SK-N-SH (cell line): Measurements from ENCODE around the gene PLD1. TPM values are rescaled to one million over a fixed set of nuclear protein-coding genes. Genes with fewer than 3 reads are reported as not detected.

Experiments used
- CTCF ChIA-PET: fragments of 300-600, 350-600 bp; formaldehyde crosslinking; extraction: SDS; loops from one replicate; lab custom pipeline; 2021; lab: Yijun Ruan, JAX
- POLR2A ChIA-PET: fragments of 350-600 bp; sonication (Branson Sonifier 250); formaldehyde crosslinking; extraction: SDS; loops from one replicate; lab custom pipeline; 2020; ENCODE audit warnings: antibody characterized with exemption, inconsistent platforms; lab: Yijun Ruan, JAX
- DNase-seq: peaks from one replicate; pipeline ENCODE4 v3.0.0; 2012
- H2AFZ ChIP-seq: fragments of 200-600 bp; sonication (generic); 2 replicates; pipeline ENCODE4 v1.8.1; 2016; ENCODE audit warnings: antibody characterized with exemption, mild to moderate bottlenecking, low read depth
- H3F3A ChIP-seq: fragments of 200-600 bp; sonication (generic); replicated peaks from 2 replicates; pipeline ENCODE3; 2016; ENCODE audit warnings: antibody characterized with exemption, mild to moderate bottlenecking; ENCODE audit not compliant: insufficient read depth
- H3K27ac ChIP-seq, 2 experiments: fragments of 200-500 bp in 1 of 2; fragments of 200-600 bp in 1 of 2; sonication (Bioruptor generic) in 1 of 2; sonication (generic), shearing (Covaris generic) in 1 of 2; 2 replicates each; pipeline versions ENCODE4 v1.5.1 to v1.6.1; 2014 to 2016; ENCODE audit warnings: low read depth in 2 of 2, inconsistent platforms in 1 of 2, low read length in 1 of 2, mild to moderate bottlenecking in 1 of 2, mixed read lengths in 1 of 2
- H3K27me3 ChIP-seq: fragments of 200-600 bp; sonication (generic), shearing (Covaris generic); 2 replicates; pipeline ENCODE4 v1.6.1; 2016; ENCODE audit warnings: mixed run types; ENCODE audit not compliant: insufficient read depth
- H3K36me3 ChIP-seq, 2 experiments: fragments of 200-500 bp in 1 of 2; fragments of 200-600 bp in 1 of 2; sonication (Bioruptor generic) in 1 of 2; sonication (generic) in 1 of 2; replicated peaks in 1 of 2; 2 replicates each; pipeline versions ENCODE3 to v1.5.1; 2014 to 2016; ENCODE audit warnings: low read length in 1 of 2, mild to moderate bottlenecking in 1 of 2; ENCODE audit not compliant: insufficient read depth in 2 of 2, control insufficient read depth in 1 of 2
- H3K4me1 ChIP-seq, 2 experiments: fragments of 200-500 bp in 1 of 2; fragments of 200-600 bp in 1 of 2; sonication (Bioruptor generic) in 1 of 2; sonication (generic), shearing (Covaris generic) in 1 of 2; 2 replicates each; pipeline versions ENCODE4 v1.5.1 to v1.6.1; 2014 to 2016; ENCODE audit warnings: low read depth in 1 of 2, low read length in 1 of 2, mixed run types in 1 of 2; ENCODE audit not compliant: insufficient read depth in 2 of 2, control insufficient read depth in 1 of 2
- H3K4me2 ChIP-seq: fragments of 200-600 bp; sonication (generic), shearing (Covaris generic); 2 replicates; pipeline ENCODE4 v1.6.1; 2017; ENCODE audit warnings: mixed run types
- H3K4me3 ChIP-seq, 2 experiments: fragments of 200-500 bp in 1 of 2; fragments of 200-600 bp in 1 of 2; sonication (Bioruptor generic) in 1 of 2; sonication (generic), shearing (Covaris generic) in 1 of 2; 2 replicates each; pipeline versions ENCODE4 v1.5.1 to v1.8.1; 2014 to 2016; ENCODE audit warnings: low read depth in 2 of 2, inconsistent platforms in 1 of 2, low read length in 1 of 2, mild to moderate bottlenecking in 1 of 2, mixed read lengths in 1 of 2, moderate library complexity in 1 of 2
- H3K79me2 ChIP-seq: fragments of 200-600 bp; sonication (generic); 2 replicates; pipeline ENCODE4 v1.8.1; 2017; ENCODE audit warnings: mild to moderate bottlenecking; ENCODE audit not compliant: insufficient read depth
- H3K9ac ChIP-seq: fragments of 200-600 bp; sonication (generic); 2 replicates; pipeline ENCODE4 v1.6.1; 2017; ENCODE audit warnings: mixed run types
- H3K9me2 ChIP-seq: fragments of 200-600 bp; sonication (generic); 2 replicates; pipeline ENCODE4 v1.6.1; 2017; ENCODE audit warnings: mixed run types
- H3K9me3 ChIP-seq: fragments of 200-600 bp; sonication (generic); 2 replicates; pipeline ENCODE4 v1.6.1; 2017; ENCODE audit warnings: mixed run types, mild to moderate bottlenecking, moderate library complexity
- H4K20me1 ChIP-seq: fragments of 200-600 bp; sonication (generic); 2 replicates; pipeline ENCODE4 v1.6.1; 2017; ENCODE audit warnings: mild to moderate bottlenecking, mixed run types; ENCODE audit not compliant: insufficient read depth
- CHD2 ChIP-seq: fragments of 150-350 bp; IDR thresholded peaks from 2 replicates; pipeline ENCODE4 v1.6.1; 2018; ENCODE audit warnings: low read length; ENCODE audit not compliant: partially characterized antibody
- CTCF ChIP-seq: fragments of 200-600 bp; sonication (generic); IDR thresholded peaks from 2 replicates; pipeline ENCODE4 v1.6.1; 2017; ENCODE audit warnings: antibody characterized with exemption, mild to moderate bottlenecking, moderate library complexity
- ELF1 ChIP-seq: IDR thresholded peaks from 2 replicates; pipeline ENCODE4 v1.4.0; 2012
- EP300 ChIP-seq, 2 experiments: IDR thresholded peaks; 2 replicates each; pipeline versions ENCODE4 v1.4.0 to v1.6.1; 2012; ENCODE audit warnings: borderline replicate concordance in 1 of 2, low read depth in 1 of 2, low read length in 1 of 2
- FOXJ3 ChIP-seq: sonication (generic); formaldehyde crosslinking; IDR thresholded peaks from 2 replicates; pipeline ENCODE4 v1.5.1; 2020; ENCODE audit warnings: mild to moderate bottlenecking, missing genetic modification reagents
- GABPA ChIP-seq: IDR thresholded peaks from 2 replicates; pipeline ENCODE4 v1.4.0; 2012; ENCODE audit warnings: low read depth, mild to moderate bottlenecking
- GATA2 ChIP-seq: sonication (generic); formaldehyde crosslinking; IDR thresholded peaks from 2 replicates; pipeline ENCODE4 v1.5.0; 2020; ENCODE audit warnings: mild to moderate bottlenecking, missing genetic modification reagents
- JUND ChIP-seq: IDR thresholded peaks from 2 replicates; pipeline ENCODE4 v1.4.0; 2012
- MAX ChIP-seq: IDR thresholded peaks from 2 replicates; pipeline ENCODE4 v1.4.0; 2012; ENCODE audit warnings: low read depth
- MEF2A ChIP-seq: IDR thresholded peaks from 2 replicates; pipeline ENCODE4 v1.4.0; 2012; ENCODE audit warnings: low read depth, borderline replicate concordance
- MXI1 ChIP-seq: IDR thresholded peaks from 2 replicates; pipeline ENCODE4 v1.6.1; 2012; ENCODE audit warnings: mild to moderate bottlenecking, low read depth, low read length, improper control_type of control experiment
- NFIC ChIP-seq: IDR thresholded peaks from 2 replicates; pipeline ENCODE4 v1.4.0; 2012; ENCODE audit warnings: borderline replicate concordance
- NRF1 ChIP-seq: IDR thresholded peaks from 2 replicates; pipeline ENCODE4 v1.6.1; 2012; ENCODE audit warnings: low read depth, mild to moderate bottlenecking, low read length
- PBX3 ChIP-seq: IDR thresholded peaks from 2 replicates; pipeline ENCODE4; 2012
- POLR2AphosphoS5 ChIP-seq: IDR thresholded peaks from 2 replicates; pipeline ENCODE4 v1.6.1; 2012; ENCODE audit warnings: low read depth, low read length
- RAD21 ChIP-seq: IDR thresholded peaks from 2 replicates; pipeline ENCODE4 v1.6.1; 2012; ENCODE audit warnings: mild to moderate bottlenecking, low read length
- RFX5 ChIP-seq: IDR thresholded peaks from 2 replicates; pipeline ENCODE4 v1.6.1; 2012; ENCODE audit warnings: mild to moderate bottlenecking, improper control_type of control experiment, low read length
- RXRA ChIP-seq: IDR thresholded peaks from 2 replicates; pipeline ENCODE4 v1.4.0; 2012; ENCODE audit warnings: low read depth, mild to moderate bottlenecking, borderline replicate concordance
- SIN3A ChIP-seq: IDR thresholded peaks from 2 replicates; pipeline ENCODE4 v1.6.1; 2012; ENCODE audit warnings: low read depth, mild to moderate bottlenecking, low read length, moderate library complexity, borderline replicate concordance
- SMC3 ChIP-seq: IDR thresholded peaks from 2 replicates; pipeline ENCODE4 v1.6.1; 2012; ENCODE audit warnings: low read depth, low read length, improper control_type of control experiment
- TAF1 ChIP-seq: IDR thresholded peaks from 2 replicates; pipeline ENCODE4 v1.6.1; 2012; ENCODE audit warnings: low read depth, mild to moderate bottlenecking, low read length, moderate library complexity, borderline replicate concordance
- TCF12 ChIP-seq: IDR thresholded peaks from 2 replicates; pipeline ENCODE4 v1.4.0; 2012
- TEAD4 ChIP-seq: IDR thresholded peaks from 2 replicates; pipeline ENCODE4 v1.4.0; 2012; ENCODE audit warnings: mild to moderate bottlenecking, borderline replicate concordance; ENCODE audit not compliant: insufficient read depth
- USF1 ChIP-seq: IDR thresholded peaks from 2 replicates; pipeline ENCODE4 v1.4.0; 2012; ENCODE audit warnings: low read depth, borderline replicate concordance
- USF2 ChIP-seq: fragments of 150-350 bp; IDR thresholded peaks from 2 replicates; pipeline ENCODE4 v1.6.1; 2017; ENCODE audit warnings: antibody characterized with exemption, low read length, low read depth, borderline replicate concordance
- YY1 ChIP-seq: IDR thresholded peaks from 2 replicates; pipeline ENCODE4 v1.4.0; 2012; ENCODE audit warnings: low read depth, mild to moderate bottlenecking
- WGBS: methylation state at CpG from one replicate; pipeline ENCODE4 v1.1.6; 2017; ENCODE audit warnings: low lambda C conversion rate; 5-methylcytosine and 5-hydroxymethylcytosine counted together
- polyA plus RNA-seq, 3 experiments: library from polyadenylated mRNA; depleted of rRNA; stranded (reverse); fragments of >200 nt; gene quantifications; 2 replicates each; pipeline ENCODE4 v1.2.3, GENCODE V29; 2012

The PLD1 gene
- polyA plus RNA-seq, 1 of the 3 experiments (the other 2 are of a cell fraction) = 6.2 TPM

GRCh38 chr3:171768281-171768900 is 41.9 kb downstream of the PLD1 start:
- no peak for DNase-seq
- Histone ChIP-seq H3K4me1 (peaks cover 0 to 11% of the 10 kb centered on the region in 2 experiments; a peak in 2 of 4 replicates), H3K79me2 (no peaks in the 10 kb centered on the region), H3K9ac (no peak overlapping the region), H3K9me2 (no peaks in the 10 kb centered on the region), H3K4me2 (no peak overlapping the region), H3K9me3 (no peaks in the 10 kb centered on the region), H3K27ac (no peak overlapping the region), H3K36me3 (no peaks in the 10 kb centered on the region), H3F3A (no peaks in the 10 kb centered on the region), H4K20me1 (no peaks in the 10 kb centered on the region), H3K4me3 (no peak overlapping the region), H3K27me3 (no peaks in the 10 kb centered on the region), H2AFZ (no peak overlapping the region)
- POLR2A ChIA-PET = no interaction called here
- CTCF ChIA-PET = interaction anchor here (2.1 kb wide), 1 partner anchor 61 kb away, joined by 6 read pairs; no protein-coding TSS in a partner anchor
- no peak for TF ChIP-seq GATA2 (CRISPR knock-in tag)
- no peak for TF ChIP-seq NFIC
- no peak for TF ChIP-seq EP300 (IDR thresholded peaks at IDR 0.05; ENCODE audit: borderline replicate concordance in 1 of 2, low read depth in 1 of 2, low read length in 1 of 2)
- no peak for TF ChIP-seq TCF12
- TF ChIP-seq RFX5 = no peak
- TF ChIP-seq RXRA = no peak
- no peak for TF ChIP-seq NRF1
- TF ChIP-seq CHD2 = no peak
- TF ChIP-seq SIN3A = no peak
- TF ChIP-seq TEAD4 = no peak
- no peak for TF ChIP-seq MXI1
- TF ChIP-seq MAX = no peak
- TF ChIP-seq YY1 = no peak
- no peak for TF ChIP-seq ELF1
- TF ChIP-seq JUND = no peak
- TF ChIP-seq GABPA = no peak
- no peak for TF ChIP-seq PBX3
- no peak for TF ChIP-seq MEF2A
- no peak for TF ChIP-seq SMC3
- TF ChIP-seq, all 33 proteins: peak for 0
- WGBS = 97% methylated on average over 10 of the region's 10 CpGs

- CTCF ChIA-PET = interaction anchor here (0.9 kb wide), 1 partner anchor 61 kb away, joined by 3 read pairs; no protein-coding TSS in a partner anchor
- DNase-seq = no peak
- H3K4me1 ChIP-seq = no peaks in the 10 kb centered on the region; a peak in 1 of 4 replicates
- H2AFZ ChIP-seq = no peak overlapping the region
- H4K20me1 ChIP-seq = no peaks in the 10 kb centered on the region
- POLR2A ChIA-PET = no interaction called here
- 90% methylated on average over 5 of the region's 5 CpGs for WGBS
- no peaks in the 10 kb centered on the region for H3K9me2 ChIP-seq
- H3K4me3 ChIP-seq = no peak overlapping the region
- H3K9ac ChIP-seq = no peak overlapping the region
- H3K27ac ChIP-seq = no peak overlapping the region
- H3K27me3 ChIP-seq = no peaks in the 10 kb centered on the region
- H3K36me3 ChIP-seq = no peaks in the 10 kb centered on the region
- H3K79me2 ChIP-seq = no peaks in the 10 kb centered on the region
- no peaks in the 10 kb centered on the region for H3F3A ChIP-seq
- H3K9me3 ChIP-seq = no peaks in the 10 kb centered on the region
- H3K4me2 ChIP-seq = no peak overlapping the region
- TF ChIP-seq RFX5 (no peak), TCF12 (no peak), CTCF (no peak), CHD2 (no peak), POLR2AphosphoS5 (no peak), USF1 (no peak), SIN3A (no peak), USF2 (no peak), GATA2 (CRISPR knock-in tag) (no peak), YY1 (no peak), TAF1 (no peak), FOXJ3 (CRISPR knock-in tag) (no peak), MXI1 (no peak), RAD21 (no peak)
Observed at GRCh38 chr3:171765511-171765887, 44.8 kb downstream of the PLD1 start.
